ENCODE data around the gene TMEM203. TPM values are rescaled to one million over a fixed set of nuclear protein-coding genes. Genes with fewer than 3 reads are reported as not detected.
A peak's percentile ranks its signal among the peaks of the same experiment; 100 is the strongest.

Gene TMEM203
- total and polyA plus RNA-seq, 2 of the 13 experiments (the other 11 are each of a cell fraction or from before 2014, with no cell fraction given): 23.4 to 36.7 TPM

DNA sequence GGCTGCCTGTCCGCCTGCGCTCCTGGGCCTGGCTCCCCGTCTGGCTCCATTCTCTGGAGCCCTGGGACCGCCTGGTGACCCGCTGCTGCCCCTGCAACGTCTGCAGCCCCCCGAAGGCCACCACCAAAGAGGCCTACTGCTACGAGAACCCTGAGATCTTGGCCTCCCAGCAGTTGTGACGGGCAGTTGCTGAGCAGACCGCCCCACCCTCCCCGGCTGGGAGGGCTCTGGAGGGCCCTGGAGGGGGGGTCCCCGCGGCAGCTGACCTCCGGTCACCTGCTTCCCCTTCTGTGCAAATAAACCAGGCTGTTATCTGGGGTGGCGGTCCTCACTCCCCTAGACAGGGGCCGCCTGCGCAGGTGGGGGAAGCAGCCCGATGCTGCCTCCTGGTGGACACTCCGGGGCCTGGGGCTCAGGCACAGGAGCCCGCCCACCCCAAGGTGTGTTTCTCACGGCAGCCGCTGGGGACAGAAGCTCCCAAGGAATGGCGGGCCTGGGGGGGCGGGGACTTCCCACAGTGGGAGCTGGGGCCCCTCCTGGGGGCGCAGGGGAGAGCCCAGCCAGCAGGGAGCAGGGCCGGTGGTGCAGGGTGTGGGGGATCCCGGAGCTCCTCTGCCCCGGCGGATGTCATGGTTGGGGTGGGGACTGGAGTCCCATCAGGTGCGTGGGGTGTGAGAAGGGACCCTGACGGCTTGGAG is 30.9 kb upstream of the TMEM203 start (continued):
- TF ChIP-seq, protein P1, sequence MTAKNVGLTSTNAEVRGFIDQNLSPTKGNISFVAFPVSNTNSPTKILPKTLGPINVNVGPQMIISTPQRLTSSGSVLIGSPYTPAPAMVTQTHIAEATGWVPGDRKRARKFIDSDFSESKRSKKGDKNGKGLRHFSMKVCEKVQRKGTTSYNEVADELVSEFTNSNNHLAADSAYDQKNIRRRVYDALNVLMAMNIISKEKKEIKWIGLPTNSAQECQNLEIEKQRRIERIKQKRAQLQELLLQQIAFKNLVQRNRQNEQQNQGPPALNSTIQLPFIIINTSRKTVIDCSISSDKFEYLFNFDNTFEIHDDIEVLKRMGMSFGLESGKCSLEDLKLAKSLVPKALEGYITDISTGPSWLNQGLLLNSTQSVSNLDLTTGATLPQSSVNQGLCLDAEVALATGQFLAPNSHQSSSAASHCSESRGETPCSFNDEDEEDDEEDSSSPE (CRISPR knock-in tag; IDR thresholded peaks at IDR 0.05): peak; percentile 70; the same call in 1 of the 2 replicates
- TF ChIP-seq MEIS2 (CRISPR knock-in tag; IDR thresholded peaks at IDR 0.05) (peak; percentile 22; the same call in 1 of the 2 replicates), KMT2B (CRISPR knock-in tag; IDR thresholded peaks at IDR 0.05) (peak; percentile 61; the same call in 1 of the 2 replicates), MIER2 (CRISPR knock-in tag; IDR thresholded peaks at IDR 0.05) (peak; percentile 78), ZNF883 (CRISPR knock-in tag; IDR thresholded peaks at IDR 0.05; ENCODE audit: not compliant biosample characterization) (peak; percentile 62), KLF6 (CRISPR knock-in tag; IDR thresholded peaks at IDR 0.05) (peak; percentile 37; the same call in 1 of the 2 replicates), ZNF713 (CRISPR knock-in tag; IDR thresholded peaks at IDR 0.05) (no peak), RFXAP (CRISPR knock-in tag; IDR thresholded peaks at IDR 0.05; ENCODE audit: borderline replicate concordance) (peak; percentile 53), FIP1L1 (IDR thresholded peaks at IDR 0.05; ENCODE audit: borderline replicate concordance, insufficient read depth, low read depth, low read length) (0 out of 2 replicates have a peak, but pooled peaks have one; percentile 77), KLF16 (CRISPR knock-in tag; IDR thresholded peaks at IDR 0.05) (peak in 1 of 2 experiments; percentile 92; a peak in 2 of 4 replicates), HCFC1 (IDR thresholded peaks at IDR 0.05; ENCODE audit: low read depth, low read length) (peak; percentile 6; the same call in 1 of the 2 replicates), ZNF274 (CRISPR knock-in tag; IDR thresholded peaks at IDR 0.05) (peak; percentile 56; the same call in 1 of the 2 replicates), TCF7L2 (IDR thresholded peaks at IDR 0.05; ENCODE audit: low read depth, low read length) (no peak)
- TF ChIP-seq, protein P2, sequence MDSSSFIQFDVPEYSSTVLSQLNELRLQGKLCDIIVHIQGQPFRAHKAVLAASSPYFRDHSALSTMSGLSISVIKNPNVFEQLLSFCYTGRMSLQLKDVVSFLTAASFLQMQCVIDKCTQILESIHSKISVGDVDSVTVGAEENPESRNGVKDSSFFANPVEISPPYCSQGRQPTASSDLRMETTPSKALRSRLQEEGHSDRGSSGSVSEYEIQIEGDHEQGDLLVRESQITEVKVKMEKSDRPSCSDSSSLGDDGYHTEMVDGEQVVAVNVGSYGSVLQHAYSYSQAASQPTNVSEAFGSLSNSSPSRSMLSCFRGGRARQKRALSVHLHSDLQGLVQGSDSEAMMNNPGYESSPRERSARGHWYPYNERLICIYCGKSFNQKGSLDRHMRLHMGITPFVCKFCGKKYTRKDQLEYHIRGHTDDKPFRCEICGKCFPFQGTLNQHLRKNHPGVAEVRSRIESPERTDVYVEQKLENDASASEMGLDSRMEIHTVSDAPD (CRISPR knock-in tag; IDR thresholded peaks at IDR 0.05): no peak
- TF ChIP-seq, protein P3, sequence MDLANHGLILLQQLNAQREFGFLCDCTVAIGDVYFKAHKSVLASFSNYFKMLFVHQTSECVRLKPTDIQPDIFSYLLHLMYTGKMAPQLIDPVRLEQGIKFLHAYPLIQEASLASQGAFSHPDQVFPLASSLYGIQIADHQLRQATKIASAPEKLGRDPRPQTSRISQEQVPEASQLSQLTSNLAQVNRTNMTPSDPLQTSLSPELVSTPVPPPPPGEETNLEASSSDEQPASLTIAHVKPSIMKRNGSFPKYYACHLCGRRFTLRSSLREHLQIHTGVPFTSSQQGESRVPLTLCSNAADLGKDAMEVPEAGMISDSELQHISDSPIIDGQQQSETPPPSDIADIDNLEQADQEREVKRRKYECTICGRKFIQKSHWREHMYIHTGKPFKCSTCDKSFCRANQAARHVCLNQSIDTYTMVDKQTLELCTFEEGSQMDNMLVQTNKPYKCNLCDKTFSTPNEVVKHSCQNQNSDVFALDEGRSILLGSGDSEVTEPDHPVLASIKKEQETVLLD (CRISPR knock-in tag; IDR thresholded peaks at IDR 0.05; ENCODE audit: low read depth): peak; percentile 61; the same call in 1 of the 2 replicates
- TF ChIP-seq, protein P4, sequence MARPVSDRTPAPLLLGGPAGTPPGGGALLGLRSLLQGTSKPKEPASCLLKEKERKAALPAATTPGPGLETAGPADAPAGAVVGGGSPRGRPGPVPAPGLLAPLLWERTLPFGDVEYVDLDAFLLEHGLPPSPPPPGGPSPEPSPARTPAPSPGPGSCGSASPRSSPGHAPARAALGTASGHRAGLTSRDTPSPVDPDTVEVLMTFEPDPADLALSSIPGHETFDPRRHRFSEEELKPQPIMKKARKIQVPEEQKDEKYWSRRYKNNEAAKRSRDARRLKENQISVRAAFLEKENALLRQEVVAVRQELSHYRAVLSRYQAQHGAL (CRISPR knock-in tag; IDR thresholded peaks at IDR 0.05; ENCODE audit: not compliant biosample characterization): no peak
- TF ChIP-seq, protein P5, sequence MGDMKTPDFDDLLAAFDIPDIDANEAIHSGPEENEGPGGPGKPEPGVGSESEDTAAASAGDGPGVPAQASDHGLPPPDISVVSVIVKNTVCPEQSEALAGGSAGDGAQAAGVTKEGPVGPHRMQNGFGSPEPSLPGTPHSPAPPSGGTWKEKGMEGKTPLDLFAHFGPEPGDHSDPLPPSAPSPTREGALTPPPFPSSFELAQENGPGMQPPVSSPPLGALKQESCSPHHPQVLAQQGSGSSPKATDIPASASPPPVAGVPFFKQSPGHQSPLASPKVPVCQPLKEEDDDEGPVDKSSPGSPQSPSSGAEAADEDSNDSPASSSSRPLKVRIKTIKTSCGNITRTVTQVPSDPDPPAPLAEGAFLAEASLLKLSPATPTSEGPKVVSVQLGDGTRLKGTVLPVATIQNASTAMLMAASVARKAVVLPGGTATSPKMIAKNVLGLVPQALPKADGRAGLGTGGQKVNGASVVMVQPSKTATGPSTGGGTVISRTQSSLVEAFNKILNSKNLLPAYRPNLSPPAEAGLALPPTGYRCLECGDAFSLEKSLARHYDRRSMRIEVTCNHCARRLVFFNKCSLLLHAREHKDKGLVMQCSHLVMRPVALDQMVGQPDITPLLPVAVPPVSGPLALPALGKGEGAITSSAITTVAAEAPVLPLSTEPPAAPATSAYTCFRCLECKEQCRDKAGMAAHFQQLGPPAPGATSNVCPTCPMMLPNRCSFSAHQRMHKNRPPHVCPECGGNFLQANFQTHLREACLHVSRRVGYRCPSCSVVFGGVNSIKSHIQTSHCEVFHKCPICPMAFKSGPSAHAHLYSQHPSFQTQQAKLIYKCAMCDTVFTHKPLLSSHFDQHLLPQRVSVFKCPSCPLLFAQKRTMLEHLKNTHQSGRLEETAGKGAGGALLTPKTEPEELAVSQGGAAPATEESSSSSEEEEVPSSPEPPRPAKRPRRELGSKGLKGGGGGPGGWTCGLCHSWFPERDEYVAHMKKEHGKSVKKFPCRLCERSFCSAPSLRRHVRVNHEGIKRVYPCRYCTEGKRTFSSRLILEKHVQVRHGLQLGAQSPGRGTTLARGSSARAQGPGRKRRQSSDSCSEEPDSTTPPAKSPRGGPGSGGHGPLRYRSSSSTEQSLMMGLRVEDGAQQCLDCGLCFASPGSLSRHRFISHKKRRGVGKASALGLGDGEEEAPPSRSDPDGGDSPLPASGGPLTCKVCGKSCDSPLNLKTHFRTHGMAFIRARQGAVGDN (CRISPR knock-in tag; IDR thresholded peaks at IDR 0.05): peak; percentile 61
- TF ChIP-seq, protein P6, sequence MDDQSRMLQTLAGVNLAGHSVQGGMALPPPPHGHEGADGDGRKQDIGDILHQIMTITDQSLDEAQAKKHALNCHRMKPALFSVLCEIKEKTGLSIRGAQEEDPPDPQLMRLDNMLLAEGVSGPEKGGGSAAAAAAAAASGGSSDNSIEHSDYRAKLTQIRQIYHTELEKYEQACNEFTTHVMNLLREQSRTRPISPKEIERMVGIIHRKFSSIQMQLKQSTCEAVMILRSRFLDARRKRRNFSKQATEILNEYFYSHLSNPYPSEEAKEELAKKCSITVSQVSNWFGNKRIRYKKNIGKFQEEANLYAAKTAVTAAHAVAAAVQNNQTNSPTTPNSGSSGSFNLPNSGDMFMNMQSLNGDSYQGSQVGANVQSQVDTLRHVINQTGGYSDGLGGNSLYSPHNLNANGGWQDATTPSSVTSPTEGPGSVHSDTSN (CRISPR knock-in tag; IDR thresholded peaks at IDR 0.05; ENCODE audit: borderline replicate concordance): no peak
